HG03342 (cell line): ENCODE results near the gene NECAB2.

Source experiments
- ATAC-seq: cut with Tn5 transposase; IDR thresholded peaks from one replicate; pipeline ENCODE4 v1.9.1; 2021; ENCODE audit warnings: mild to moderate bottlenecking, moderate library complexity; ENCODE audit not compliant: unreplicated experiment

NECAB2 gene

GRCh38 chr16:84042308-84042878 is 74.3 kb downstream of the NECAB2 start, which contains the start of gene SLC38A8:
TSS of gene SLC38A8 (minus strand) at chr16:84042795. CDS start at chr16:84042157, 638 bp downstream.
- no peak for ATAC-seq

- ATAC-seq = no peak
Measured at GRCh38 chr16:84042879-84043485, 74.9 kb downstream of the NECAB2 start.

- no peak for ATAC-seq
Measured at GRCh38 chr16:84043486-84044117, 75.6 kb downstream of the NECAB2 start.

GRCh38 chr16:84044118-84044488 is 76.1 kb downstream of the NECAB2 start:
- ATAC-seq = no peak

GRCh38 chr16:84045001-84045817 is 77.2 kb downstream of the NECAB2 start:
- ATAC-seq = no peak

GRCh38 chr16:84045818-84046470 is 77.9 kb downstream of the NECAB2 start:
- ATAC-seq = no peak

- ATAC-seq = no peak
Measured at GRCh38 chr16:84047206-84047605, 79.2 kb downstream of the NECAB2 start.

- no peak for ATAC-seq
Measured at GRCh38 chr16:84047626-84048025, 79.6 kb downstream of the NECAB2 start.

- ATAC-seq = no peak
Measured at GRCh38 chr16:84048270-84048669, 80.2 kb downstream of the NECAB2 start.

GRCh38 chr16:84048871-84049270 is 80.8 kb downstream of the NECAB2 start:
- no peak for ATAC-seq

GRCh38 chr16:84049403-84050060 is 81.5 kb downstream of the NECAB2 start:
- no peak for ATAC-seq

GRCh38 chr16:84050316-84050715 is 82.3 kb downstream of the NECAB2 start:
- ATAC-seq = no peak

- ATAC-seq = no peak
Measured at GRCh38 chr16:84052071-84052622, 84.1 kb downstream of the NECAB2 start.
